NCI-H748 treated with DMSO at 0.1 percent for 48 hours (cell line): ENCODE results near the gene AGPAT2.

Experiments
- DNase-seq: peaks from one replicate; lab custom pipeline; 2025; lab: John Stamatoyannopoulos, UW

The AGPAT2 gene

DNA sequence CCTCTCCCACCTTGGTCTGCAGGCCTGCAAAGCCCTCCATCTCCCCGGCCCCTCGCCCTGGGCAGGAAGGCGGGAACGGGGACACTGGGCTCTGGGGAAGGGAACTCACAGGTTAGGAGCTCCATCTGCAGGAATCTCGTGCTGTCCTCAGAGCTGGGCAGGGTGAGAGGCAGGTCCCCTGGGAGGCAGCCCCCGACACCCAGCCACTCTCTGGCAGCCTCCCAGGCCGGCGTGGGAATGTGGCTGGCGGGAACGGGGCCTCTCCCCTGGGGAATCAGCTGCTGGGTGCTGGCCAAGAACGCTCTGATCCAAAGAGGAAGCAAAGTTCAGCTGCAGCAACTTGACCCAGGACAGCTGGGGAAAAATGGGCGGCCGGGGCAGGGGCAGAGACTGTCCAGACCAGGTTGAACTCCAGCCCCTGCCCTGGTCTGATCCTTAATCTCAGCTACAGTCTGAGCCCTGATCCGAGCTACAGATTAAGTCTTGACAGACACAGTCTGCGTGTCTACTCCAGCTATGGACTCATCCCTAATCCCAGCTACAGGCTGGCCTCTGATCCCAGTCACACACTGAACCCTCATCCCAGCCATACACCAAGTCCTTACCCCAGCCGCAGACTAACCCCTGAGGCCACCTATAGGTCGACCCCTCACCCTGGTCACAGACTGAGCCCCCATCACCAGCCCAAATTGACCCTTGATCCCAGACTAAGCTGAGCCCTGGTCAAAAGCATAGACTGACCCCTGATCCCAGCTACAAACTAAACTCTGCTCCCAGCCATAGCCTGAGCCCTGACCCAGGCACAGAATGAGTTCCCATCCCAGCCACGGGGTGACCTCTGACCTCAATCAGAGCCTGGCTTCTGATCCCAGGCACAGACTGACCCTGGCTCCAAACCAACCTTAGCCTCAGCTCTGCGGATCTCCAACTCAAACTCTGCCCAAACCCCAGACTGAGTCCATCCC is 61.9 kb downstream of the AGPAT2 start:
- DNase-seq = no peak

DNA sequence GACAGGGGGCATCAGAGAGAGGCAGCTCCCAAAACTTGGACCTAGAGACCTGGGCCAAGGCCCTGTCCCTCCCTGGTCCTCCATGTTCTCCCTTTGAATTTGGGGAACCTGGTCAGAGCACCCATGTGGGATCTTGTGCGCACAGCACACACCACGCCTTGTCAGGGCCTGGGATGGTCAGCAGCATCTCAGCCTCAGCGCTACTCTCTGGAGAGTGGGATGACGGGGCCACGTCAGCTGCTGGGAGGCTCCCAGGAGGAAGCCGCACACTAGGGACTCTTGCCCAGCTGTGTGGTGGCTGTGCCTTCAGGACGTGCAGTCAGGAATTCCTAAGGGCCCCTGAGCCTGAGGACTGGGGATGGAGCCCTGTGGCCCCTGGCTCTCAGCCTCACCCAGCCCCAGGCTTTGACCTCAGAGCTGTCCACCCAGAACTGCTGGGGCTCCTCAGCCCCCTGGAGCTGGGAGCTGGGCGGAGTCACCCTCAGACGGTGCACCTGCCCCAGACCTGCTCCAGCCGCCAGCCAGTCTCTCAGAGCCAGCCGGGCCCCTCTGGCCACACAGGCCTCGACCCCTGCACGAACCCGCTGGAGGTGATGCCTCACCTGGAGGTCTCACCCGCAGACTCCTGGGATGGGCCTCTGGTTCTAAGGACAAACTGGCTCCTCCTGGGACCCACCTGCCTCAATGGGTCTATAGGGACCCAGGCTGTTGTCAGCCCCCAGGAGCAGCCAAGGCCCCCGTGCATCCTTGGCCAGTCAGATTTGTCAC is 62.9 kb downstream of the AGPAT2 start:
- DNase-seq = no peak

DNA sequence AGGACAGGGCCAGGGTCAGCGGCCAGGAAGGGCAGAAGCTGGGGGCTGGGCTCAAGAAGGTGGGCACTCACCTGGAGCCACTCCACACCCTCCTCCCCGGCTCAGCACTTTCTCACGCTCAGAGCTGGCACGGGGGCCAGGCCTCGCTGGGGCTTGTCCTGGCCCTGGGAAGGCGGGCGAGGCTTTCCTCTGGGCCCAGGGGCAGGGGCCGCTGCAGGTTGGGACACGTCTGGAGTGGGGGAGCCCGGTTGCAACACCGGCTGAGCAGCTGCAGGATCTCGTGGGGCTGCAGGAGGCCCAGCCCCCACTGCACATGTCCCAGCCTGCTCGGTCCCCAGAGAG is 63.4 kb downstream of the AGPAT2 start:
- no peak for DNase-seq
